HL-60/S4 treated with retinoic acid at 250 ng/mL for 4 days and 3 days (cell line): Measurements from ENCODE around the gene SLC38A4.
"Not testable (repeated sequence)": the region's sequence is repeated elsewhere in the genome, so short reads cannot be mapped to it uniquely, and the experiment has no call there.

ENCODE experiments used
- in situ Hi-C: fragments of 300-500 bp; cut with MboI; formaldehyde crosslinking; loops from 2 replicates; pipeline ENCODE4 v1.7.0; 2022; ENCODE audit warnings: low sequenced_read_pairs

Gene SLC38A4

DNA sequence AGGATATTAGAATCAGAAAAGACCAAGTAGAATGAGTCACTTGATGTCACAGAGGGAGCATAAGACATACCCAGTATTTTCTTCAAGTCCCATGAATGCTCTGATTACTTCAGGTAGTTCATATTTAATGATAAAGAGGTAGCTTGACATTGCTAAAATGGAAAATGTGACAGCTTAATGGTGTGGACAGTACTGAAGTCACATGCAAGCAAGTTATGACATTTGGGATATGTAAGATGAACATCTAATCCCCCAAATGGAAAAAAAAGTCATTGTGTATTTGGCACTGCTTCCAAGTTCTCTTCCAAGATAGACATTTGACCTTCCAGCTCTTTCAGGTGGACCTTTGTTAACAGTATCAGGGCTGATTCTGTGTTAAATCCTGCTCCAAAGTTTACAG lies 45.9 kb downstream of the SLC38A4 start:
- in situ Hi-C loops, result no loop called here

DNA sequence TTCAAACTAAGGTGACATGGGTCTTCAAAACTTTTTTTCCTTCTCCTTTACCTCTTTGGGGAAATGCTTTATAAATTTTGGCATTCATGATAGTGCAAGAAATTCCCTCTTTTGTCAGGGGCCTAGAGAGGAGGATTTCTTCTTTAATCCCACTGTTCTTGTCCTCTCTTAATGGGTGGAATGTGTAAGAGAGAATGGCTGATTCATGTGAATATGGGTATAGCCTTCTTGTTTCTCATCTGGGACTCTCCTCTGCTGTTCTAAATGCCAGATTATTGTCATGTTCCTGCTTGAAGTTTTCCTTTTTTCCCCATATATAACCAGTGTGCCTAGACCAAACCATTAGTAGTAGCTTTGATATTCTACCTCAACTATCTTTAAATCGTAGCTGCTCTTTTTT lies 46.7 kb downstream of the SLC38A4 start:
- in situ Hi-C loops, result no loop called here

DNA sequence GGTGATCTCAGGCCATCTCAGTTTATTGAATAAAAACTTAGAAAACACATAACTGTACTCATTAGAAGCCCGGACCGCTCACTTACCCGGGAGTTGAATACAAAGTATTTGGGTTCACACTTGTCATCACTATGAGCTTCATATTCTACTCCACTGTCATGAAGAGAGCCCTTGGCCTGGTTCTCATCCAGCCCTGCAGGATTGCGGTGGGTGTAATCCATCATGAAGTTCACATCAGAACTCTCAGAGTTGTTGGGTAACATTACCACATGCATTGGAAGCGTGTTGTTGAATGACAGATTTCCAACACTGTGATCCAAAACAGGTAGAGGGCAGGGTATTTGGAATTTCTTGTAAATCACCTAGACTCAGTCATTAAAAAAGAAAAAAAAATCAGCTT lies 47.4 kb downstream of the SLC38A4 start:
- in situ Hi-C loops, result no loop called here

DNA sequence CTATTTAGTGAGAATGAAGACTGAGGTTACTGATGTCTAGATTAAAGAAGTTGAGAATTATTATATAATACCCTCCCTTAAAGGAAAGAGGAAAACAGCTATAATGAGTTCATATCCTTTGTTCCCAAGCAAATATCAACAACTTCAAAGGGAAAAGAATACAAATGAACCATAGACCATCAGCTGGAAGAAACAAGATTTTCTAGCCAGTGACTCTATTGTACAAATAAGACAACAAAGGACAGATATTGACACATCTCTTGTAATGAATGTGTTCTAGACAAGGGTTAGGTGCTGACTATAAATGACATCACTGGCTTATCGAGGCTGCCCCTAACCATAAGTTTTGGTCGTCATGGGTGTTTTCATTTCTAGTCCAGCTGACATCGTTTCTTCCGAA lies 48.2 kb downstream of the SLC38A4 start:
- in situ Hi-C loops, result no loop called here

DNA sequence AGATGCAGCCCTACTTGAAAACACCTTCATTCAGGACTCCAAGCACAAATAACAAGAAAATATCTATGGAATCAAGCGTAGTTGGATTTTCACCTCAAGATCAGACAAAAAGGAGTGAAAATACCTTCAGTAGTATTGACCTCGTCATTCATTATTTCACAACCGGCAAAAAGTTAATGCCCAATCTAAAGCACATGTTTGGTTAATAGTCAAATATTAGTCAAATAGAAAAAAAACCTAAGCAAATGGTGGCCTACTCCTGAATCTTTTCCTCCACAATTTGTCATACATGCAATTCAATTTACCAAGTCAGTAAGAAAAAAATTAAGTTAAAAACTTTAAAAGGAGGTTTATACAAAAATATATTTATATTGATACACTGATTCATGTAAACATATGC lies 50.0 kb downstream of the SLC38A4 start:
- in situ Hi-C loops, result no loop called here

DNA sequence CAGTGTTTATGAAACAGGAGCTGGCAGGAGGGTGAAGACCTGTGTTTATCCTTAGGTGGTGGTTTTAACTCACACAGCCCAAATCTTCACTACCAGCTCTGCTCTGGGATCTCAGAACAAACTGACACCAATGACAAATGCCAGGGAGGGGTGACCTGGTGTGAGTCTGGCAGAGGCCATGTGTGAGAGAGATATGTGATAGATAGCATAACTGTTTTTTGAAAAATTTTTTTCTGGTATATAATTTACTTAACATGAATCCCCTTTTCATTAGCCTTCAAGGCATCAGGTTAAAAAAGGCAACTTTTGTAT lies 51.5 kb downstream of the SLC38A4 start:
- in situ Hi-C loops, result no loop called here

DNA sequence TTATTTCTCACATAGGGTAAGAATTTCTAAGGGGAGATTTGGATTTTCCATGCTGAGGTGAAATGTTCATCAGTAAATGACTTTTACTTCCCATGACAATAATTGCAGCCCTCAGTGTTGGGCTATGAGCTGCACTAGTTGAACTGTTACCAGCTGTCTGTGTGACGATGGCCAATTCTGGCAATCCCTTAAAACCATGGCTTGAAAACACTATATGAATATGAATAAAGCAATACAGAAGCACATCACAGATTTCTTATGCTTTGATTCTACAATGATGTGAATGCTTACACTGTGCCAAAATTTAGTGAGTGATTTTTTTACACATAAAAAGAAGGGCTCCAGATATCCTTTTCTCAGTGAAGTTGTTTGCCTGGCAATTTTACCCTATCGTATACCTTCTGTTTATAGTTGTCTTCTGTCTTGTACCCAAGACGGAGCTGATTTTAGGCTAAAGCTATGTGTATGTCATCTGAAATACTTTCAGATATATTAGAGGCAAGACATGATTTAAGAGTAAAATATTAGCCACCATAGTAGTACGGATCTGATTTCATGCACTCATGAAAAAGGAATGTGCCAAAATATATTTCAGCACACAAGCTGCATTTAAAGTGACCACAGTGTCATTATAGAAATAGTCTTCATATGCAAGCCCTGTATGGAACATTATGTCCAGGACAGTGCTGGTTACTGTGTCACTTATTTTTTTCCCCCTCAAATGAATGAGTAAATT lies 52.0 kb downstream of the SLC38A4 start:
- in situ Hi-C loops, result no loop called here

DNA sequence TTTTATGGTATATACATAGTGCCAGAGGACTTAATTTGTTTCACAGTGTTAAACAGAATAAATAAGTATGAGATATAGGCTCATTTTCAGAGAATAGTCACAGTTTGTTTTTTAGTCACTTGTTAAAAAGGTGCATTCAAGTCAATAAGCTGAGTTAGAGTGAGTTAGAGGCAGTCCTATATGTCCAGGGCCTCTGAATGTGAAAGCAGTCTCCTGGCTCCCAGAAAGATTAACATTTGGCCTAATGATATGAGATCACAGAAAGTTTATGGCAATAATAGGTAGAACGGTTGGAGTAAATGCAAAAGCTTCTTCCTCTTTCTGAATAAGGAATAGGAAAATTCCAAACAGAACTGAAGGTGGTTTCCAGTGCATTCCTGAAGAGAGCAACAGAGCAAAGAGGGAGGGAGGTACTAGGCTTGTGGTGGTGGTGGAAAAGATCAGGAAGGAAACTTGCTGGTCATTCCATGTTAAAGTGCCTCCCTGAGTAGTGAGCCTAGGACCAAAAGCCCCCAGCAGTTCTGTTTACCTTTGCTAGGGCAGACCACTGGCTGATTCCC lies 54.4 kb downstream of the SLC38A4 start:
- in situ Hi-C loops, result no loop called here

DNA sequence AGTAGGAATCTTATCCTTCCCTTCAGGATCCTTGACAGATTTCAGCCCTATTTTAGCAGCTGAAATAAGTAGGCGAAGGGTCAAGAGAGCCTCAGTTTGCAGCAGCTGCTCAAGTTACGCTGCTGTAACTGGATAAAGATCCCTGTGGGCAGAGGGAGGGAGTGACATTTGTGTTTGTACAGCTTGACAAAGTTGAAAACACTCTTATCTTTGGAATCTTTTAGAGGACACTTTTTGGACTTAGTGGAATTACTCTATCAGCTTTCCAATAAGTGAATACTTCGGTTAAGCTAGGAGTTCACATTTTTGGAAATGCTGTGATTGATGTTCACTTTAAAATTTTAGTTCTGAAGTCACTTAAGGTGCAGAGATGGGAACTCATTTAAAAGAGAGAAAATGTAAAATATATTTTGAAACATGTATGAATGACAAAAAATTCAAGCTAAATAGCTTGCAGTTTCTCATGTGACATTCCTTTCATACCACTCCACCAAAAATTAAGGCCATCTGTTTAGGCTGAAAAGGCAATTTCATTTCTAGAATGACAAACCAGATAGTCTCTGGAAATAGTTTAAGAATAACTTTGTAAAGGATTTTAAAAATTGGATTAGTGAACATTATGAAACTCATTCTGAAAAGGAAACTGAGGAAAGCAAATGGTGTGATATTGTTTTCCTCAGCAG lies 55.2 kb downstream of the SLC38A4 start:
- in situ Hi-C loops, result no loop called here

DNA sequence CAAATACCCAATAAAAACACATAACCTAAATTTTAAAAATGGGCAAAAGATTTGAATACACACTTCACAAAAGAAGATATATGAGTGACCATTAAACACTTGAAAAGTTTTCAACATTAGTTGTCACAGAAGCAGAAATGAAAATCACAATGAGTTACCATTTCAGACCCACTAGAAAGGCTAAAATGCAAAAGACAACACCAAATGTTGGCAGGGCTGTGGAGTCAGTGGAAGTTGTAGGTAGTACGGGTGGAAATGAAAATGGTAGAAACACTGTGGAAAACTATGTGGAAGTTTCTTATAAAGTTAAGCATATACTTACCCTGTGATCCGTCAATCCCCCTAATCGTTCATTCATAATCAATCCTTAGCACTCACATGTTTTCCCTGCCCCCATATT lies 61.8 kb downstream of the SLC38A4 start:
- in situ Hi-C loops, result no loop called here

DNA sequence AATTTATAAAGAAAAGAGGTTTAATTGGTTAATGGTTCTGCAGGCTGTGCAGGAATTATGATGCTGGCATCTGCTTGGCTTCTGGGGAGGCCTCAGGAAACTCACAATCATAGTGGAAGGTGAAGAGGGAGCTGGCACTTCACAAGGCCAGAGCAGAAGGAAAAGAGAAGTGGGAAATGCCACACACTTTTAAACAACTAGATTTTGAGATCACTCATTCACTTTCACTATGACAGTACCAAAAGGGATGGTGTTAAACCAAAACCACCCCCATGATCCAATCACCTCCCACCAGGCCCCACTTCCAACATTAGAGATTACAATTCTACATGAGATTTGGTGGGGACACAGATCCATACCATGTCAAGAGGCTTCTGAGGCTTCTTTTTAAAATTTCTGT lies 62.6 kb downstream of the SLC38A4 start:
- in situ Hi-C loops, result no loop called here

DNA sequence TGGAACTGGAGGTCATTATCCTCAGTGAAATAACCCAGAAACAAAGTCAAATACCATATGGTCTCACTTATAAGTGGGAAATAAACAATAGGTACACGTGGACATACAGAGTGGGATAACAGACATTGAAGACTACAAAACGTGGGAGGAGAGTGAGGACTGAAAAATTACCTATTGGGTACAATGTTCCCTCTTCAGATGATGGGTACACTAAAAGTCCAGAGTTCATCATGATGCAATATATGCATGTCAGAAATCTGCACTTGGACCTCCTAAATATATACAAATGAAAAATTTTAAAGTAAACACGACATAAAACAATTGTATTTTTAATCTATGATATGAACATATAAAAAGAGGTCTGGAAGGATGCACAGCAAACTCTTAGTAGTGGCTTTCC lies 71.2 kb downstream of the SLC38A4 start:
- in situ Hi-C loops, result no loop called here

DNA sequence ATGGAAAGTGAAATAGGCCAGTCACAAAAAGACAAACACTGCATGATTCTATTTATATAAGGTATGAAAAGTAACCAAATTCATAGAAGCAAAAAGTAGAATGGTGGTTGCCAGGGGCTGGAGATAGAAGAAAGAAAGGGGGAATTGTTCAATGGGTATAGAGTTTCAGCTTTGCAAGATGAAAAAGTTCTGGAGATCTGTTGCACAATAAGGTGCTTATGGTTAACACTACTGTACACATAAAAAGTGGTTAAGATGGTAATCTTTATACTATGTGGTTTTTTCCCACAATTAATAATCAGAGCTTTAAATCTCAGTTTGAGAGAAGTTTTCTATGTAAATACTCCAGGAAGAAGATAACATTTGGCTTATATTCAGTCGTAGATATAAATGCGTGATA lies 73.4 kb downstream of the SLC38A4 start:
- in situ Hi-C loops, result no loop called here

DNA sequence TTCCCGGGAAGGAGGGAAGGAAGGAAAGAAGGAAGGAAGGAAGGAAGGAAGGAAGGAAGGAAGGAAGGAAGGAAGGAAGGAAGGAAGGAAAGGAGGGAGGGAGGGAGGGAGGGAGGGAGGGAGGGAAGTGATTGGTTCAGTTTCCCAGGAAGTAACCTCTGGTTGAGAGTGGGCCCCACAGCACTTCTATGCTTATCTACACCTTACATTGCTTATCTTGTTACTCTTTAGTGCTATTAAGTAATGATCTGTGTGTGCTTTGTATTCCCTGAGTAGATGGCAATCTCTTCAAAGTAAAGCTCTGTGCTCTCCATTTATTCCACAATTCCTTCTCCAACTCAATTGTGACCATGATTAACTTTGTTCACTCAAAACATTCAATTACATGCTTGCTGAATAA lies 74.6 kb downstream of the SLC38A4 start:
- in situ Hi-C loops, result no loop called here

DNA sequence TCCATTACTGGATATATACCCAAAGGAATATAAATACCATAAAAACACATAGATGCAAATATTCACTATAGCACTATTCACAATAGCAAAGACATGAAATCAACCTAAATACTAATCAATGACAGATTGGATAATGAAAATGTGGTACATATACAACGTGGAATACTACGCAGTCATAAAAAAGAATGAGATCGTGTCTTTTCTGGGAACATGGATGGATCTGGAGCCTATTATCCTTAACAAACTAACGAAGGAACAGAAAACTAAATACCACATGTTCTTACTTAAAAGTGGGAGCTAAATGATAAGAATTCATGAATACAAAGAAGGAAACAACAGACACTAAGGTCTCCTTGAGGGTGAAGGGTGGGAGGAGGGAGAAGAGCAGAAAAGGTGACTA lies 76.5 kb downstream of the SLC38A4 start:
- in situ Hi-C loops, result no loop called here

DNA sequence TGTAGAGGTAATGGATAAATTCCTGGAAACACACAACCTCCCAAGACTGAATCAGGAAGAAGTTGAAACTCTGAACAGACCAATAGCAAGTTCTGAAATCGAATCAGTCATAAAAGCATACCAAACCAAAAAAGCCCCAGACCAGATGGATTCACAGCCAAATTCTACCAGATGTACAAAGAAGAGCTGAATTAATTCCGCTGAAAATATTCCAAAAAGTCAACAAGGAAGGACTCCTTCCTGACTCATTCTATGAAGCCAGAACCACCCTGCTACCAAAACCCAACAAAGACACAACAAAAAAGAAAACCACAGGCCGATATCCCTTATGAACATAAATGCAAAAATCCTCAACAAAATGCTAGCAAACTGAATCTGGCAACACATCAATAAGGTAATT lies 81.5 kb downstream of the SLC38A4 start:
- in situ Hi-C loops, result no loop called here

DNA sequence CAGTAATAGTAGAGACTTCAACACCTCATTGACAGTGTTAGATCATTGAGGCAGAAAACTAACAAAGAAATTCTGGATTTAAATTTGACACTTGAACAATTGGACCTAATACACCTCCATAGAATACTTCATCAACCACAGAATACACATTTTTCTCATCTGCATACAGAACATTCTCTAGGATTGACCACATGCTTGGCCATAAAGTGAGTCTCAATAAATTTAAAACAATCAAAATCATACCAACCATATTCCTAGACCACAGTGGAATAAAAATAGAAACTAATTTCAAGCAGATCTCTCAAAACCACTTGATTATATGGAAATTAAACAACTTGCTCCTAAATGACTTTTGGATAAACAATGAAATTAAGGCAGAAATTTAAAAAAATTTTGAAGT lies 82.3 kb downstream of the SLC38A4 start:
- in situ Hi-C loops, result no loop called here

DNA sequence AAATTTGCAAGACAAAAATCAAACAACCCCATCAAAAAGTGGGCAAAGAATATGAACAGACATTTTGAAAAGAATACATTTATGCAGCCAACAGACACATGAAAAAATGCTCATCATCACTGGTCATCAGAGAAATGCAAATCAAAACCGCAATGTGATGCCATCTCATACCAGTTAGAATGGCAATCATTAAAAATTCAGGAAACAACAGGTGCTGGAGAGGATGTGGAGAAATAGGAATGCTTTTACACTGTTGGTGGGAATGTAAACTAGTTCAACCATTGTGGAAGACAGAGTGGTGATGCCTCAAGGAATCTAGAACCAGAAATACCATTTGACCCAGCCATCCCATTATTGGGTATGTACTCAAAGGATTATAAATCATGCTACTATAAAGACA lies 83.5 kb downstream of the SLC38A4 start:
- in situ Hi-C loops, result not testable (repeated sequence)

DNA sequence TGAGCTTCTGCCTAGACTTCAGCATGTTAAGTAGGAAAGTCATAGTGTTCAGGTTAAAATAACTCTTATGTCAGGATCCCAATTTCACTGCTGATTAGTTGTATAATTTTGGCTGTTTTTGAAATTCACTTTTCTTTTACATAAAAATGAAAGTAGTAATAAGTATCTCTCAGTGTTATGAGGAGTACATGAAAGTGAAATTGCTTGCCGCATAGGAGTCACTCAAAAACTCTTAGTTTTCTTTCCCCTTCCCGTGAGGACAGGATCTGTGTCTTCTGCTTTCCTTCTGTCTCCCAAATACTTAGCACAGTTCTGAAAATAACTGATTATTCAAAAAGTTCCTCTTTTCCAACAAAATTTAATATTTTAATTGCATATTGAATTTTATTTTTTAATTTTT lies 100.5 kb downstream of the SLC38A4 start:
- in situ Hi-C loops, result no loop called here

DNA sequence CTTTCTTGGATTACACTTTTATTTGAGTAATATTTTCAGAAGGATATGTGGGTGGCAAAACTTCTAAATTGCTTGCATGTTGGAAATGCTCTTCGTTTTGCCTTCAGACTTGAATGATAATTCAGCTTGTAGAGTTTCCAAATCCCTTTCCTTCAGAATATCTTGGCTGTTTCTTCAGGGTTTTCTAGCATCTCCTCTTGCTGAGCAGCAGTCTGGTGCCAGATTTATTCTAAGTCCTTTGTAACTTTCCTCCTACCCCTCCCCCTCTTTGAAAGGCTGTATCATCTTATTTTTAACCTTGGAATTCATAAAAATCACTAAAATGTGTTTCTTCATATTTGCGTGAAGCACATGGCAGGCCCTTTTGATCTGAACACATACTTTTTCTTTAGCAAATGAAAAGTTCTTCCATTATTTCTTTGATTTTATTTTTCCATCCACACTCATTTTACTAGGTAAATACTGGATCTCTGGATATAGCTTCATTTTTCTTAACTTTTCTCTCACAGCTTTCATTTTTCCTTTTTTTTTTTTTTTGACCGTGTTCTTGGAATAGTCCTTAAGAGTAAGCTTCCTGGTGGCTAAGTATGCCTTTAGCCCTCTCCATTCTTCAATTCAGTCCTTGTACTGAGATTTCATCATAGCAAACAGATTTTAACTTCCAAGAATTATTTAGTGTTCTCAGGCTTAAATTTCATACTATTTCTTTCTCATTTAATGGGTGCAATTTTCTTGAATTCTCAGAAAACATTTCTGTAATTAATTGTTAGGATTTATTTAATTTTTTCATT lies 102.0 kb downstream of the SLC38A4 start:
- in situ Hi-C loops, result no loop called here

DNA sequence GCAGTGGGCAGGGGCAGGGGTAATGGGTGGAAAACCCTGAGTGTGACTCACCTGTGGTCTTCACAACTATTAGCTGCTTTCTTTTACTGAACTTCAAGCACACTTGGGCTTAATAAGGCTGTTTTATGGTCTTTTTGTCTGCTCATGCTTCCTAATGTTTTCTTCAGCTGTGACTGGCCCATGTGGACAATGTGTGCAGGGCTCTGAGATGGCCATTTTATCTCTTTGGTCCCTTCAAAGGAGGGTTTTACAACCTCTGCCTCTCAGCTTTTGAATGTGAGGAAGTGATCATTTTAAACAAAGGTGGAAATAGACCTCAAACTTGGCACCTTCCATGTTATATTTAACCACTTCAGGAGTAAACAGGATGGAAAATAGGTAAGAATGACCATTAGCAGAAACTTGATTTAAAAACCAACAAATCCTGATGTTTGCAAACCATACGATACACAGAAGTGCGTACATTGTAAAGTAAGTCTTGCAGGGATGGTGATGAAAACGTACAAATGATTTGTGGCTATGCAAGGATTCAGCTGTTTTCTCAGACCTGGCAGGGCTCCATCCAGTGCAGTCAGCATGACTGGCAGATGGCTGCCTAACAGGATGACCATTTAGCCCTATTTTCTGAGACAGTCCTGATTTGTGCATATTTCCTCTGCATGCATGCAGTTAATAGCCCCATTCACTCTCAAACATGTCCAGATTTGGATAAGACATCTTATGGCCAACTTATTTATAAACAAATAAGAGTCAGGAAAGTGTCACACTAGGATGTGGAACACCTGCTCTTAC lies 103.2 kb downstream of the SLC38A4 start:
- in situ Hi-C loops, result no loop called here
